Right ventricle myocardium inferior (tissue), 1 donor: ENCODE results near the gene CHRD. TPM values are rescaled to one million over a fixed set of nuclear protein-coding genes. Genes with fewer than 3 reads are reported as not detected.

Source experiments
- ATAC-seq: fragments of 200-7000 bp; cut with Tn5 transposase; one replicate; pipeline ENCODE4 v1.9.1; 2020; ENCODE audit warnings: mild to moderate bottlenecking, moderate library complexity
- DNase-seq: peaks from one replicate; pipeline ENCODE4 v3.0.0; 2021; ENCODE audit errors: missing footprints
- intact Hi-C: fragments of 100-400 bp; cut with DNase I; formaldehyde crosslinking; loops from one replicate; pipeline ENCODE4 v1.11.0; 2022
- total RNA-seq: library from RNA; stranded (reverse); fragmentation: NEBNext Ultra II Directional; extraction: Animal tissue kit (Norgen Biotek cat#: 25700); gene quantifications from one replicate; pipeline ENCODE4 v1.2.1, GENCODE V29; 2021
- donor health status: DM: no; HTN: yes; CAD: no; lungs with severe emphysema.

CHRD gene
- total RNA-seq, 1 donor from 2014 or later: 8.7 TPM

- DNase-seq: no peak
- ATAC-seq: peak; percentile 68
- intact Hi-C loops: no loop called here
Observed at GRCh38 chr3:184373422-184373821, 6.4 kb upstream of the CHRD start.

GRCh38 chr3:184375747-184376461 lies 4.0 kb upstream of the CHRD start:
- intact Hi-C loops: no loop called here
- ATAC-seq: no peak
- no peak for DNase-seq

DNA sequence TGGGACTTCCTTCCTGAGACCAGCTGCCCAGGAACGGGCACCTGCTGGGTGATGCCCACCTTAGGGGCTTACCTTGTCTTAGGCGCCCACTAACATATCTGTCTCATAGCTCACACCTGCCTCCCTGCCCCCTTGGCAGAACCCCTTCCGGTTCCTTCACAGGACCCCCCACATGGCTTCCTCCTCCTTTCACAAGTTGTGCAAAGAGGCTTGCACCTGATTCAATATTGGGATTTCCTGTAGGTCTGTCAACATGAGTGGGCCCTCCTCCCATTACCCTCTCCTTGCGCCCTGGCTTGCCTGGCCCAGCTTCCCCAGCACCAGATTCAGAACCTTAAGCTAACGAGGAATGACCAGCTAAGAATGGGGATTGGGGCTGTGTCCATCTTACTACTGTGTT lies 2.5 kb upstream of the CHRD start:
- DNase-seq (no peak), ATAC-seq (no peak)
- intact Hi-C loops: no loop called here

GRCh38 chr3:184377882-184378445 lies 1.9 kb upstream of the CHRD start, which contains the start of gene THPO:
Gene THPO, minus strand, starts transcription at chr3:184378207. Its CDS starts 1,948 bp downstream, at chr3:184376259.
- ATAC-seq (peak; percentile 5), DNase-seq (no peak)

DNA sequence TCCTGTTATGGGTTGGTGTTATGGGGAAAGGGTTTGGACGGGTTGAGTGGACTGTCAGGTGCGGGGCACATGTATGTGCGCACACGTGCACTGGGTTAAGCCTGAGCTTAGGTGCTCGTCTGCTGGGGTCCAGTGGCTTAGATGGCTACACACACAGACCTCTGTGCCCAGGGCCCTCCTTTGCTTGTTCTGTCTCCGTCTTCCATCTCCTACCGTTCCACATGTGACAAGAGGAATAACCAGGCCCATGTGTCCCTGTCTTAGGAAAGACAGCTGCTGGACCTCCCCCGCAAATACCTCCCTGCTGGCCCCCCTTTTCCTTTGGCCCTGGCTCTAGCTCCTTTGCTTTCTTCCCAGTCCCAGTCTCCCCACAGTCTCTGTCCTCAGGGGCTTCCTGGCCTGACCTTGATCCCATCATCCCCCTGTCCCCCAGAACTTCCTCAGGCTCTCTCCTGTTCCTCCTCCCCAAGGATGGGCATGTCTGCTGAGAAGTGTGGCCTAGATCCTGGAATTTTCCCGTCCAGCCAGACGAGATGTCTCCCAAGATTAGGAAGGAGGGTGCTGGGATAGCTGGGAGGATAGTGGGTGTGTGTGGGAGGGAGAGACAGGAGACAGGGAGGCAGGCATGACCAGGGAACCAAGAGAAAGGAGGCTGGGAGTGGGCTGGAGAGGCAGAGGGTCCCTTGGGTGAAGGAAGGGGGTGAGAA lies 1.1 kb upstream of the CHRD start:
- intact Hi-C loops: no loop called here
- ATAC-seq (no peak), DNase-seq (no peak)

More at GRCh38 chr3:184377882-184378445, 1.9 kb upstream of the CHRD start, which contains the start of gene THPO:
- intact Hi-C loops: no loop called here

GRCh38 chr3:184380185-184380626 lies 352 bp downstream of the CHRD start:
- DNase-seq (no peak), ATAC-seq (peak; percentile 48)
- intact Hi-C loops: no loop called here

GRCh38 chr3:184380627-184381260 lies 890 bp downstream of the CHRD start:
- intact Hi-C loops: no loop called here
- DNase-seq (no peak), ATAC-seq (no peak)

- DNase-seq (no peak), ATAC-seq (peak; percentile 47)
- intact Hi-C loops: no loop called here
Observed at GRCh38 chr3:184381261-184382224, 1.7 kb downstream of the CHRD start.

DNA sequence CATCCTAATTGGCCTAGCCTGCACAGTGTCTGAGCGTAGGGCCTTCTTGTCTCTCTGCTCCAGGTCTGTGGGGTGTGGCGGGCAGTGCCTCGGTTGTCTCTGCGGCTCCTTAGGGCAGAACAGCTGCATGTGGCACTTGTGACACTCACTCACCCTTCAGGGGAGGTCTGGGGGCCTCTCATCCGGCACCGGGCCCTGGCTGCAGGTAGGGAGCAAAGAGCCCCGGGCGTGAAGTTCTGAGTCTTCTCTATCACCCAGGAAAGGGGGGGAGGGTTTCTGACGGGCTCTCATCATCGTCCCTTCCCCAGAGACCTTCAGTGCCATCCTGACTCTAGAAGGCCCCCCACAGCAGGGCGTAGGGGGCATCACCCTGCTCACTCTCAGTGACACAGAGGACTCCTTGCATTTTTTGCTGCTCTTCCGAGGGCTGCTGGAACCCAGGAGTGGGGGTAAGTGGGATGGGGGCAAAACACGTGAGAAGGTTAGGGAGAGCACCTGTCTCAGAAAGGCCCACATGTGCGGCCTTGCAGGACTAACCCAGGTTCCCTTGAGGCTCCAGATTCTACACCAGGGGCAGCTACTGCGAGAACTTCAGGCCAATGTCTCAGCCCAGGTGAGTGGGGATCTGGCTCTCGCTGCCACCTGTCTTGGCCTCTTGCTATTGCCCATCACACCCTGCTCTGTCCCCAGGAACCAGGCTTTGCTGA lies 2.6 kb downstream of the CHRD start:
- intact Hi-C loops: no loop called here
- ATAC-seq (no peak), DNase-seq (no peak)

DNA sequence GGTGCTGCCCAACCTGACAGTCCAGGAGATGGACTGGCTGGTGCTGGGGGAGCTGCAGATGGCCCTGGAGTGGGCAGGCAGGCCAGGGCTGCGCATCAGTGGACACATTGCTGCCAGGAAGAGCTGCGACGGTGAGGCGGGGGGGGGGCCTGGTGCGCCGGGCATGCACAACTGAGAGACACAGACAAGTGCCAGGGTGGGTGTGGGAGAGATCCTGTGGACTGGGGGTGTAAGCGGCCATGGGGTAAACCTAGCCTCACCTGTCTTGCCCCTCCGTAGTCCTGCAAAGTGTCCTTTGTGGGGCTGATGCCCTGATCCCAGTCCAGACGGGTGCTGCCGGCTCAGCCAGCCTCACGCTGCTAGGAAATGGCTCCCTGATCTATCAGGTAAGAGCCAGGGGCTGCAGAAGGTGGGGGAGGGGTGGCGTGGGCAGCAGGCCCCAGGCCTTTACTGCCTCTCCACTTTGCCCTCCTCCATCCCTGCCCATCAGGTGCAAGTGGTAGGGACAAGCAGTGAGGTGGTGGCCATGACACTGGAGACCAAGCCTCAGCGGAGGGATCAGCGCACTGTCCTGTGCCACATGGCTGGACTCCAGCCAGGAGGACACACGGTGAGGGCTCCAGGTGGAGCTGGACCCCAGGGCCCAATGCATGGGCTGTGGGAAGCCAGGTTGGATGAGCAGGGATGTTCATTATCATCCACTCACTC lies 3.3 kb downstream of the CHRD start:
- ATAC-seq (no peak), DNase-seq (no peak)
- intact Hi-C loops: no loop called here

DNA sequence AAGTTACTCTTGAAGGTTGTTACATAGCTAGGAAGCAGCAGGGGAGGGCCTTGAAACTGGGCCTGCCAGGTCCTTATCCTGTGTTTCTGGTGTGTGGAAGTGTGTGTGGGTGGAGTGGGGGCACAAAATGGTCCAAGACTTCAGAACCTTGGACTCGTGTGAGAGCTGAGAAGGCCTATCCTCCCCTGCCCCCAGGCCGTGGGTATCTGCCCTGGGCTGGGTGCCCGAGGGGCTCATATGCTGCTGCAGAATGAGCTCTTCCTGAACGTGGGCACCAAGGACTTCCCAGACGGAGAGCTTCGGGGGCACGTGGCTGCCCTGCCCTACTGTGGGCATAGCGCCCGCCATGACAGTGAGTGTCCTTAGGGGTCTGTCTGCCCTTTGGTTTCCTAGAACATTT lies 4.5 kb downstream of the CHRD start:
- intact Hi-C loops: no loop called here
- DNase-seq (no peak), ATAC-seq (no peak)

DNA sequence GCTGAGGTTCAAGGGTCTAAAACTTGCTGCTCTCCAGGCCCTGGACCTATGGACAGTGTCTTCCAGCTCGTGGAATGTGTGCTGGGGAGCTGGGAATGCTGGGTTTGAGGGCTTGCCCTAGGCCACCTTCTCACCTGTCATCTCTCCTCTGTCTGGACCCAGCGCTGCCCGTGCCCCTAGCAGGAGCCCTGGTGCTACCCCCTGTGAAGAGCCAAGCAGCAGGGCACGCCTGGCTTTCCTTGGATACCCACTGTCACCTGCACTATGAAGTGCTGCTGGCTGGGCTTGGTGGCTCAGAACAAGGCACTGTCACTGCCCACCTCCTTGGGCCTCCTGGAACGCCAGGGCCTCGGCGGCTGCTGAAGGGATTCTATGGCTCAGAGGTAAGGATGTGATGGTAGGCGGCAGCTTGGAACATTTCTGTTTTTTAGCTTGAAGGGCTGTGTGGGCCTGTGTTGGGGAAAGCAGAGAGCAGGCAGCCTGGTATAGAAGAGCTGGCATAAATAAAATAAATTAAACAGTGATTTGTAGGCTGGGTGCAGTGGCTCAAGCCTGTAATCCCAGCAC lies 5.1 kb downstream of the CHRD start:
- intact Hi-C loops: no loop called here
- DNase-seq (no peak), ATAC-seq (no peak)

DNA sequence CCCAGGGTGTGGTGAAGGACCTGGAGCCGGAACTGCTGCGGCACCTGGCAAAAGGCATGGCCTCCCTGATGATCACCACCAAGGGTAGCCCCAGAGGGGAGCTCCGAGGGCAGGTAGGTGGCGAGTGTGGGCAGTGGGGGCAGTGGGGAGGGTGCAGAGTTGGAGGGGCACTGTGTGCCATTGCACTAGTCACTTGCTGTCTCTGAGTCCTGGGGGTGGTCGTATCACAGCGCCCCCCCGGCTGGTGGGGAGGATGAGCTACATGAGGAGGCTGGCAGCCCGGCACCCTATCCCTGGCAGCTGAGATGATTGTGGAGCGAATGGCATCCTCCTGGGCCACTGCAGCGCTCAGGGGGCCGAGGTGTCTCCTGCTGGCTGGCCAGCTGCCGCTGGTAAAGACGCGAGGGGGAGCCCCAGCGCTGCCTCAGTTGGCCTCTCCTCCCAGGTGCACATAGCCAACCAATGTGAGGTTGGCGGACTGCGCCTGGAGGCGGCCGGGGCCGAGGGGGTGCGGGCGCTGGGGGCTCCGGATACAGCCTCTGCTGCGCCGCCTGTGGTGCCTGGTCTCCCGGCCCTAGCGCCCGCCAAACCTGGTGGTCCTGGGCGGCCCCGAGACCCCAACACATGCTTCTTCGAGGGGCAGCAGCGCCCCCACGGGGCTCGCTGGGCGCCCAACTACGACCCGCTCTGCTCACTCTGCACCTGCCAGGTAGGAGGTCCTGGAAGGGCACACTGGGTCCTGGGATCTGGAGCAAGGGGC lies 6.4 kb downstream of the CHRD start:
- no peak for DNase-seq
- ATAC-seq: no peak
- intact Hi-C loops: no loop called here

DNA sequence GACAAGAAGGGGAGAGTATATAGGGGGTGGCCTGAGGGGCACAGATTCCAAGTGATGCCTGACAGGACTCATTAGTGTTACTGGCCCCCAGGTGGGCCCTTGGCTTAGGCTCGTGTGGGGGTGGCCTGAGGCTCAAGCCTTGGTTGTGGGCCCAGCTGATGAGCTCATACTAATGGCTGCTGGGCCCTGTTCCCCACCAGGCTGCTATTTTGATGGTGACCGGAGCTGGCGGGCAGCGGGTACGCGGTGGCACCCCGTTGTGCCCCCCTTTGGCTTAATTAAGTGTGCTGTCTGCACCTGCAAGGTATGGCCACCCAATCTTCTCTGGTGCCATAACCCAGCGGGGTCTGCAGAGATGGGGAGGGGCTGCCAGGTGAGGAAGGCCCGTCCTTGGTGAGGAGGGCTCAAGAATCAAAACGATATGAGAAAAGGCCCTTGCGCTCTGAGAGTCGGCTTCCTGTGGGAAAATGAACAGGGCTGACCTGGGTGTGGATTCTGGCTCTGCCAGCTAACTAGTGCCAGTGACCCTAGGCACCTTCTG lies 7.4 kb downstream of the CHRD start:
- no peak for DNase-seq
- intact Hi-C loops: no loop called here
- no peak for ATAC-seq

DNA sequence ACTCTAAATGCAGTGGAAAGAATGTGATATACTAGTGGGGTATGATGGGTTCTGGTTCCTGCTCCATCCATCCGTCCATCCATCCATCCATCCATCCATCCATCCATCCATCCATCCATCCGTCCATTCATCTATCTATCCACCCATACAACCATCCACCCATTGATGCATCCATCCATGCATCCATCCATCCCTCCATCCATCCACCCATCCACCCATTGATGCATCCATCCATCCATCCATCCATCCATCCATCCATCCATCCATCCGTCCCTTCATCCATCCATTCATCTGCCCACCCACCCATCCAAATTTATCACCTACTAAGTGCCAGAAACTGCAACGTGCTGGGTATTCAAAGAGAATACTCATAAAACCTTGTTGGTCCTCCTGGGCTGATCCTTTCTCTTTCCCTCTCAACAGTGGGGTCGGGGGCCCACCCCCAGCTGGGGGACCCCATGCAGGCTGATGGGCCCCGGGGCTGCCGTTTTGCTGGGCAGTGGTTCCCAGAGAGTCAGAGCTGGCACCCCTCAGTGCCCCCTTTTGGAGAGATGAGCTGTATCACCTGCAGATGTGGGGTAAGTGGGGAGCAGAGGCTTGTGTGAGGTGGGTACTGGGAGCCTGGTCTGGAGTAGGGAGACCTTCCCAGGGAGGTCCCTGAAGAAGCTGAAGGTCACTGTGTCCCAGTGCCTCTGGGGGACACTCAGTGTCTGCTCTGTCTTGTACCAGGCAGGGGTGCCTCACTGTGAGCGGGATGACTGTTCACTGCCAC lies 8.5 kb downstream of the CHRD start:
- intact Hi-C loops: no loop called here
- ATAC-seq (no peak), DNase-seq (no peak)

DNA sequence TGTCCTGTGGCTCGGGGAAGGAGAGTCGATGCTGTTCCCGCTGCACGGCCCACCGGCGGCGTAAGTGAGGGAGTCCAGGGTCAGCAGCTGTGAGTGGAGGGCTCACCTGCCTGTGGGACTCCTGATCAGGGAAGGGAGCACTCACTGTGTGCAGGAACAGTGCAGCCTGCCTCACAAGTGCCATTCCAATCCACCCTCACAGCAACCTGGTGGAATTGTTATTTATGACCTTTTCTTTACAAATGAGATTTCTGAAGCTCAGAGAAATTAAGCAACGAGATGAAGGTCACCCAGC lies 9.0 kb downstream of the CHRD start:
- ATAC-seq (no peak), DNase-seq (no peak)
- intact Hi-C loops: no loop called here
